ENCODE results near the gene PNPLA3. TPM values are rescaled to one million over a fixed set of nuclear protein-coding genes. Genes with fewer than 3 reads are reported as not detected.

The PNPLA3 gene
- total and polyA plus RNA-seq, 4 donors = 0.41 to 2.2 (median 0.99) TPM

DNA sequence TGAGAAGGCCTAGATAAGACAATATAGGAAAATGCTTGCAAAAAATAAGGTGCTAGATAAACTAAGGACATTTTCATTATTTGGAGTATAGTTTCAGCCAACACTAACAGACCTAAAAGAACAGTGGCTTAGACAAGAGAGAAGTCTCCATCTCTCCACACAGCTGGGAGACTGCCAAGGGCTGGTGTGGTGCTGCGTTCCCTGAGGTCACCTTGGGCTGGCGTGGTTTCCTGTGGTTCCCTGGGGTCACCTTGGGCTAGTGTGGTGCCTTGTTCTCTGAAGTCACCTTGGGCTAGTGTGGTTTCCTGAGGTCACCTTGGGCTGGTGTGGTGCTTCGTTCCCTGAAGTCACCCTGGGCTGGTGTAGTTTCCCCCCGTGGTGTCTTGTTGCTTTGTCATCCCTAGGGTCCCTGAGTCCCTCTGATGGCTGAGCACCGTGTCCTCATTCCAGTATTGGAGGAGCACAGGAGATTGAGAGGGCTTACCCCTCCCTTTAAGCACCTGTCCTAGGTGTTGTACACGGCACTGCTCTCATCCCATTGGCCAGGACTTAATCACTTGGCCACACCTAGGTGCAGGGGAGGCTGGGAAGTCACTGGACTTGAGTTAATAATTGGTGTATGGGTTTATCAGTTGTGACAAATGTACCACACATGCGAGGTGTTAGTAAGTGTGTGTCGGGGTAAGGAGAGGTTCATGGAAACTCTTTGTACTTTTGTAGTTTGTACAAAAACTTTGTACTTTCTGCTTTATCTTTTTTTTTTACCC, 46.6 kb downstream of the PNPLA3 start:
- Histone ChIP-seq H3K27ac (ENCODE audit: low read depth in 1 of 2, low read length in 1 of 2) (no peak overlapping the region), H3K9me3 (ENCODE audit: control insufficient read depth in 4 of 4, insufficient read depth in 3 of 4, low read length in 3 of 4) (peaks cover 0 to 2% (median 0%) of the 10 kb centered on the region in 4 donors), H3K36me3 (ENCODE audit: control insufficient read depth in 4 of 4, insufficient read depth in 4 of 4, low read length in 4 of 4) (peaks cover 33 to 56% (median 44%) of the 10 kb centered on the region in 4 donors), H3K4me1 (ENCODE audit: control insufficient read depth in 5 of 5, insufficient read depth in 5 of 5, low read length in 5 of 5) (peaks cover 0 to 2% (median 0%) of the 10 kb centered on the region in 5 donors), H3K27me3 (ENCODE audit: control insufficient read depth in 3 of 3, insufficient read depth in 3 of 3, low read length in 2 of 3) (no peaks in the 10 kb centered on the region), H3K4me3 (no peak overlapping the region), H3K9ac (ENCODE audit: insufficient read depth in 1 of 2, low read length in 2 of 2) (no peak overlapping the region)
- TF ChIP-seq, protein P1, sequence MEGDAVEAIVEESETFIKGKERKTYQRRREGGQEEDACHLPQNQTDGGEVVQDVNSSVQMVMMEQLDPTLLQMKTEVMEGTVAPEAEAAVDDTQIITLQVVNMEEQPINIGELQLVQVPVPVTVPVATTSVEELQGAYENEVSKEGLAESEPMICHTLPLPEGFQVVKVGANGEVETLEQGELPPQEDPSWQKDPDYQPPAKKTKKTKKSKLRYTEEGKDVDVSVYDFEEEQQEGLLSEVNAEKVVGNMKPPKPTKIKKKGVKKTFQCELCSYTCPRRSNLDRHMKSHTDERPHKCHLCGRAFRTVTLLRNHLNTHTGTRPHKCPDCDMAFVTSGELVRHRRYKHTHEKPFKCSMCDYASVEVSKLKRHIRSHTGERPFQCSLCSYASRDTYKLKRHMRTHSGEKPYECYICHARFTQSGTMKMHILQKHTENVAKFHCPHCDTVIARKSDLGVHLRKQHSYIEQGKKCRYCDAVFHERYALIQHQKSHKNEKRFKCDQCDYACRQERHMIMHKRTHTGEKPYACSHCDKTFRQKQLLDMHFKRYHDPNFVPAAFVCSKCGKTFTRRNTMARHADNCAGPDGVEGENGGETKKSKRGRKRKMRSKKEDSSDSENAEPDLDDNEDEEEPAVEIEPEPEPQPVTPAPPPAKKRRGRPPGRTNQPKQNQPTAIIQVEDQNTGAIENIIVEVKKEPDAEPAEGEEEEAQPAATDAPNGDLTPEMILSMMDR (IDR thresholded peaks at IDR 0.05; ENCODE audit: control extremely low read depth, extremely low read depth) = no peak
- ATAC-seq (ENCODE audit: insufficient read depth, low FRiP score) (no peak), DNase-seq (no peak)
- 88 to 89% methylated on average over 8 of the region's 8 CpGs for WGBS, 2 donors

DNA sequence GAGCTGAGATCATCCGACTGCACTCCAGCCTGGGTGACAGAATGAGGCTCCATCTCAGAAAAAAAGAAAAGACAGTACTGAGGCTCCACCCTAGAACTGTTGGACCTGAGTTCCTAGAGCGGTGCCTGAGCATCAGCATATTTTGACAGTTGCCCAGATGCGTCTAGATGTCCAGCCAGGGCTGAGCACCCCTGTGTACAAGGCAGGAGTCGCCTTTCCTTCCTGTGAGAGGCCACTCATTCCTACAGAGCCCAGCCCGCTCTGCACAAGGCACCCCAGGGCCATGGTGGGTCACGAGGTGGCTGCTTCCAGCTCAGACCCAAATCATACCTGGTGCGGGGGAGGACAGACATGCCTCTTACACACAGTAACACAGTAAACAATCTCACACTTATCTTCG, 47.5 kb downstream of the PNPLA3 start:
- H3K27ac ChIP-seq (ENCODE audit: low read depth in 1 of 2, low read length in 1 of 2) = no peak overlapping the region
- no peak overlapping the region for H3K9ac ChIP-seq (ENCODE audit: insufficient read depth in 1 of 2, low read length in 2 of 2)
- DNase-seq = no peak
- no peak for ATAC-seq (ENCODE audit: insufficient read depth, low FRiP score)
- TF ChIP-seq, protein P1 (IDR thresholded peaks at IDR 0.05; ENCODE audit: control extremely low read depth, extremely low read depth) = no peak
- WGBS, 2 donors = 87 to 90% methylated on average over 8 of the region's 8 CpGs
- H3K36me3 ChIP-seq (ENCODE audit: control insufficient read depth in 4 of 4, insufficient read depth in 4 of 4, low read length in 4 of 4) = peaks cover 24 to 60% (median 44%) of the 10 kb centered on the region in 4 donors
- H3K27me3 ChIP-seq (ENCODE audit: control insufficient read depth in 3 of 3, insufficient read depth in 3 of 3, low read length in 2 of 3) = no peaks in the 10 kb centered on the region
- H3K4me1 ChIP-seq (ENCODE audit: control insufficient read depth in 5 of 5, insufficient read depth in 5 of 5, low read length in 5 of 5) = peaks cover 0 to 2% (median 0%) of the 10 kb centered on the region in 5 donors
- no peak overlapping the region for H3K4me3 ChIP-seq
- peaks cover 0 to 2% (median 0%) of the 10 kb centered on the region in 4 donors for H3K9me3 ChIP-seq (ENCODE audit: control insufficient read depth in 4 of 4, insufficient read depth in 3 of 4, low read length in 3 of 4)

DNA sequence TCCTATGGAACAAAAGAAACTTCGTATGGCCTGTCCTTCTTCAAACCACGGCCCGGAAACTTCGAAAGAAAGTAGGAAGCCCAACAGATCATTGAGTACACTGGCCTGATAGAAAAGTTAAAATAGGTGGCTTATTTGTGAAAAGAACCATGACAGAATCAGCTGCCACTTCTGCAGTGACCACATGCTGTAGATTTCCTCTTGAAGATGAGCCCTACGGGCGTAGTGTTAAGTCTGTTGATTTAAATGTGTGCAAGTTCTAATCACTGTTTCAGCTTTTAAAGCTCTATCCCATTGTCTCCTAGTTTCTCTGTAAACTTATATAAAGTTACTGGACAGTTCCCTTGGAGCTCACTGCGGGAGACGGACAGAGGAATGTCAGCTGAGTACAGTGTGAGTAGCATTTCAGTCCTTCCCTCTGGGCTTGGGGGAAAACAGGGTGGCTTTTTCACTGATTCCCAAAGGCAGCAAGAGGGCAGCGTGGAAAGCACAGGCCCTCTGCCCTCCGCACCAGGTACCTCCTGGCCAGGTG, 49.4 kb downstream of the PNPLA3 start:
- Histone ChIP-seq H3K4me3 (no peak overlapping the region), H3K27me3 (ENCODE audit: control insufficient read depth in 3 of 3, insufficient read depth in 3 of 3, low read length in 2 of 3) (no peaks in the 10 kb centered on the region), H3K27ac (ENCODE audit: low read depth in 1 of 2, low read length in 1 of 2) (no peak overlapping the region), H3K4me1 (ENCODE audit: control insufficient read depth in 5 of 5, insufficient read depth in 5 of 5, low read length in 5 of 5) (no peaks in the 10 kb centered on the region), H3K9me3 (ENCODE audit: control insufficient read depth in 4 of 4, insufficient read depth in 3 of 4, low read length in 3 of 4) (no peaks in the 10 kb centered on the region), H3K9ac (ENCODE audit: insufficient read depth in 1 of 2, low read length in 2 of 2) (no peak overlapping the region), H3K36me3 (ENCODE audit: control insufficient read depth in 4 of 4, insufficient read depth in 4 of 4, low read length in 4 of 4) (peaks cover 24 to 63% (median 42%) of the 10 kb centered on the region in 4 donors)
- ATAC-seq (ENCODE audit: insufficient read depth, low FRiP score) = no peak
- TF ChIP-seq, protein P1 (IDR thresholded peaks at IDR 0.05; ENCODE audit: control extremely low read depth, extremely low read depth) = no peak
- no peak for DNase-seq
- WGBS, 2 donors = 95 to 96% methylated on average over 10 of the region's 10 CpGs

All from lung (tissue), 12 donors.